Progenitor cell of endocrine pancreas (in vitro differentiated cells): ENCODE results near the gene EXOC8. TPM values are rescaled to one million over a fixed set of nuclear protein-coding genes. Genes with fewer than 3 reads are reported as not detected.
A peak's percentile ranks its signal among the peaks of the same experiment; 100 is the strongest.

Experiments used
- DNase-seq: peaks from one replicate; pipeline ENCODE4 v3.0.0; 2021; ENCODE audit warnings: low spot score; ENCODE audit not compliant: unreplicated experiment
- H3K27ac Mint-ChIP-seq: 2 replicates; pipeline ENCODE4 v1.8.0; 2021; ENCODE audit warnings: mild to moderate bottlenecking, moderate library complexity, mixed read lengths
- H3K27me3 Mint-ChIP-seq: 2 replicates; pipeline ENCODE4 v1.8.0; 2021; ENCODE audit warnings: mixed read lengths
- H3K36me3 Mint-ChIP-seq: 2 replicates; pipeline ENCODE4 v1.8.0; 2022; ENCODE audit warnings: mixed read lengths; ENCODE audit not compliant: insufficient read depth
- H3K4me1 Mint-ChIP-seq: 2 replicates; pipeline ENCODE4 v1.8.0; 2021; ENCODE audit warnings: low read depth, mixed read lengths
- H3K4me3 Mint-ChIP-seq: 2 replicates; pipeline ENCODE4 v1.8.0; 2021; ENCODE audit warnings: low read depth, mild to moderate bottlenecking, moderate library complexity, mixed read lengths
- H3K9me3 Mint-ChIP-seq: 2 replicates; pipeline ENCODE4 v1.8.0; 2021; ENCODE audit warnings: low read depth, mixed read lengths
- long read RNA-seq: library from polyadenylated mRNA; unstranded; transcript quantifications from one replicate; pipeline ENCODE4 v2.0.0, GENCODE V29; 2020
- total RNA-seq: library from RNA; stranded (reverse); gene quantifications from 2 replicates; pipeline ENCODE4 v1.2.1, GENCODE V29; 2021
- TF ChIP-seq, protein P1 (sequence below): fragments of 200-600 bp; sonication (generic); IDR thresholded peaks from one replicate; pipeline ENCODE4 v1.5.0; 2021; ENCODE audit warnings: antibody characterized with exemption, mild to moderate bottlenecking; ENCODE audit not compliant: unreplicated experiment

Gene EXOC8, protein sequence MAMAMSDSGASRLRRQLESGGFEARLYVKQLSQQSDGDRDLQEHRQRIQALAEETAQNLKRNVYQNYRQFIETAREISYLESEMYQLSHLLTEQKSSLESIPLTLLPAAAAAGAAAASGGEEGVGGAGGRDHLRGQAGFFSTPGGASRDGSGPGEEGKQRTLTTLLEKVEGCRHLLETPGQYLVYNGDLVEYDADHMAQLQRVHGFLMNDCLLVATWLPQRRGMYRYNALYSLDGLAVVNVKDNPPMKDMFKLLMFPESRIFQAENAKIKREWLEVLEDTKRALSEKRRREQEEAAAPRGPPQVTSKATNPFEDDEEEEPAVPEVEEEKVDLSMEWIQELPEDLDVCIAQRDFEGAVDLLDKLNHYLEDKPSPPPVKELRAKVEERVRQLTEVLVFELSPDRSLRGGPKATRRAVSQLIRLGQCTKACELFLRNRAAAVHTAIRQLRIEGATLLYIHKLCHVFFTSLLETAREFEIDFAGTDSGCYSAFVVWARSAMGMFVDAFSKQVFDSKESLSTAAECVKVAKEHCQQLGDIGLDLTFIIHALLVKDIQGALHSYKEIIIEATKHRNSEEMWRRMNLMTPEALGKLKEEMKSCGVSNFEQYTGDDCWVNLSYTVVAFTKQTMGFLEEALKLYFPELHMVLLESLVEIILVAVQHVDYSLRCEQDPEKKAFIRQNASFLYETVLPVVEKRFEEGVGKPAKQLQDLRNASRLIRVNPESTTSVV
- 9.1 and 9.6 TPM in 2 replicates for total RNA-seq
- long read RNA-seq, full-length matches to known transcripts: 7 of 7 reads
- long read RNA-seq, partial matches to known transcripts: 0 of 7 reads
- long read RNA-seq, other reads (novel, unspliced or antisense): 0 of 7 reads

DNA sequence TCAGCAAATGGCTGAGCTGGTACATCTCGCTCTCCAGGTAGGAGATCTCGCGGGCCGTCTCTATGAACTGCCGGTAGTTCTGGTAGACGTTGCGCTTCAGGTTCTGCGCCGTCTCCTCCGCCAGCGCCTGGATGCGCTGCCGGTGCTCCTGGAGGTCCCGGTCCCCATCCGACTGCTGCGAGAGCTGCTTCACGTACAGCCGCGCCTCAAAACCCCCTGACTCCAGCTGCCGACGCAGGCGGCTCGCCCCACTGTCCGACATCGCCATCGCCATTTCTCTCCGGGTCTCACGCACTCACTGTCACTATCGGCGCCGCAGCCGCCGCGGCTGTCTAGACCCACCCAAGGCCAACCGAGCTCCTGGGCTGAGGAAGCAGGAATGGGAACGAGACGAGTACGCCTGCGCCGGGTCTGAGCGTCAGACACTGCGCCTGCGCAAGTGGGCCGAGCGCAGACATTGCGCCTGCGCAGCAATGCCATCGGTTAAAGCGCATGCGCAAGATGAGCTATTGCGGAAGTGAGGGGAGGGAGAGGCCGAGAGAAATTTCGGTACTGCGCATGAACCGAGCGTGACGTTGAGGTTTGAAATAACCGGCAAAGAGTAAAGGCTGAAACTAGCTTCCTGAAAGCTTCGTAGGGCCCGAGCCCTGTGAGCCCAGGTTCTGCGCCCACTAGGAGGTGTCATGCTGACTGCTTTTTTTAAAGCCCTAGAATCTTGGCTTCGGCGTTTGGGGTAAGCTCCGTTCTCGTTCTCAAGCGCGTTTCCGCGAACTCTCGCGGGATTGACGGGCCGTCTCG lies at the start of gene EXOC8:
Gene EXOC8, minus strand, starts transcription at position 381 of the 798 bp plus-strand sequence. Its CDS starts 107 bp downstream, at position 274.
- DNase-seq: peak; percentile 98
- H3K9me3 Mint-ChIP-seq: no peaks in the 10 kb centered on the region
- H3K27ac Mint-ChIP-seq: peak within 1 kb of the TSS; percentile 97
- peaks cover 8% of the 10 kb centered on the region for H3K36me3 Mint-ChIP-seq
- no peaks in the 10 kb centered on the region for H3K27me3 Mint-ChIP-seq
- H3K4me1 Mint-ChIP-seq: peaks cover 42% of the 10 kb centered on the region
- TF ChIP-seq, protein P1, sequence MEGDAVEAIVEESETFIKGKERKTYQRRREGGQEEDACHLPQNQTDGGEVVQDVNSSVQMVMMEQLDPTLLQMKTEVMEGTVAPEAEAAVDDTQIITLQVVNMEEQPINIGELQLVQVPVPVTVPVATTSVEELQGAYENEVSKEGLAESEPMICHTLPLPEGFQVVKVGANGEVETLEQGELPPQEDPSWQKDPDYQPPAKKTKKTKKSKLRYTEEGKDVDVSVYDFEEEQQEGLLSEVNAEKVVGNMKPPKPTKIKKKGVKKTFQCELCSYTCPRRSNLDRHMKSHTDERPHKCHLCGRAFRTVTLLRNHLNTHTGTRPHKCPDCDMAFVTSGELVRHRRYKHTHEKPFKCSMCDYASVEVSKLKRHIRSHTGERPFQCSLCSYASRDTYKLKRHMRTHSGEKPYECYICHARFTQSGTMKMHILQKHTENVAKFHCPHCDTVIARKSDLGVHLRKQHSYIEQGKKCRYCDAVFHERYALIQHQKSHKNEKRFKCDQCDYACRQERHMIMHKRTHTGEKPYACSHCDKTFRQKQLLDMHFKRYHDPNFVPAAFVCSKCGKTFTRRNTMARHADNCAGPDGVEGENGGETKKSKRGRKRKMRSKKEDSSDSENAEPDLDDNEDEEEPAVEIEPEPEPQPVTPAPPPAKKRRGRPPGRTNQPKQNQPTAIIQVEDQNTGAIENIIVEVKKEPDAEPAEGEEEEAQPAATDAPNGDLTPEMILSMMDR: peak; percentile 12
- peak within 1 kb of the TSS; percentile 100 for H3K4me3 Mint-ChIP-seq

DNA sequence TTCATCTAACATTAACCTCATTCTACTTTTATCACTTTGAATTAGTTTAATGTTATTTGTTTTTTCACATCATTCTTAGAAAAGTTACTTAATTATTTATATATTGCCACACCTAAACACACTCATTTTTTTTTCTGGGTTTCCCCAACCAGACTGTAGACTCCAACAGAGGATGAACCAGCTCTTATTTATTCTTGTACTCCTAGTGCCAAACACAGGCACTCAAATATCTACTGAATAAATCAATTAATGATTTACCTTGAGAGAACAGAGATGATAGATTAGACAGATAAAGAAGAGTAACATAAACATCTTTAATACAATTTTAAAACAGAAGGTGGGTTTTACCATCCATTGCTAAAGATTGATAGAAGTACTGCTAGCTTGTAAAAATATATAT lies 48.8 kb upstream of the EXOC8 start:
- TF ChIP-seq, protein P1: no peak
- H3K9me3 Mint-ChIP-seq: no peaks in the 10 kb centered on the region
- no peaks in the 10 kb centered on the region for H3K27me3 Mint-ChIP-seq
- peaks cover 5% of the 10 kb centered on the region for H3K36me3 Mint-ChIP-seq
- H3K4me3 Mint-ChIP-seq: no peak overlapping the region
- peaks cover 7% of the 10 kb centered on the region for H3K4me1 Mint-ChIP-seq
- no peak for DNase-seq
- H3K27ac Mint-ChIP-seq: no peak overlapping the region

DNA sequence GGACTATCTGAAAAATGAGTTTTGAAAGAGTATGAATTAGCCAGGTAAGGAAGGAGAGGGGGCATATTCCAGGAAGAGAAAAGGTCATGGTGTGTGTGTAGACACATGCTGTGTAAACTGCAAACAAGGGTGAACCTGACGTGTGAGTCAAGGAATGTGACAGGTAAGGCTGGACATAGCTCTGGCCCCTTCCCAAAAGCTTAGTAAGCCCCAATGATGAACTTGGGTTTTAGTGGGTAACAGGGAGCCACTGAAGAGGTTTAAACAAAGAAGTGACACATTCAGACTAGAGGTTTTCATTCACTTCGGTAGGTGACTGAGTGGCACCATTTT lies 47.7 kb upstream of the EXOC8 start:
- H3K27me3 Mint-ChIP-seq: no peaks in the 10 kb centered on the region
- H3K4me1 Mint-ChIP-seq: peaks cover 7% of the 10 kb centered on the region
- TF ChIP-seq, protein P1: no peak
- DNase-seq: no peak
- H3K4me3 Mint-ChIP-seq: no peak overlapping the region
- H3K27ac Mint-ChIP-seq: no peak overlapping the region
- H3K36me3 Mint-ChIP-seq: peaks cover 5% of the 10 kb centered on the region
- H3K9me3 Mint-ChIP-seq: no peaks in the 10 kb centered on the region

DNA sequence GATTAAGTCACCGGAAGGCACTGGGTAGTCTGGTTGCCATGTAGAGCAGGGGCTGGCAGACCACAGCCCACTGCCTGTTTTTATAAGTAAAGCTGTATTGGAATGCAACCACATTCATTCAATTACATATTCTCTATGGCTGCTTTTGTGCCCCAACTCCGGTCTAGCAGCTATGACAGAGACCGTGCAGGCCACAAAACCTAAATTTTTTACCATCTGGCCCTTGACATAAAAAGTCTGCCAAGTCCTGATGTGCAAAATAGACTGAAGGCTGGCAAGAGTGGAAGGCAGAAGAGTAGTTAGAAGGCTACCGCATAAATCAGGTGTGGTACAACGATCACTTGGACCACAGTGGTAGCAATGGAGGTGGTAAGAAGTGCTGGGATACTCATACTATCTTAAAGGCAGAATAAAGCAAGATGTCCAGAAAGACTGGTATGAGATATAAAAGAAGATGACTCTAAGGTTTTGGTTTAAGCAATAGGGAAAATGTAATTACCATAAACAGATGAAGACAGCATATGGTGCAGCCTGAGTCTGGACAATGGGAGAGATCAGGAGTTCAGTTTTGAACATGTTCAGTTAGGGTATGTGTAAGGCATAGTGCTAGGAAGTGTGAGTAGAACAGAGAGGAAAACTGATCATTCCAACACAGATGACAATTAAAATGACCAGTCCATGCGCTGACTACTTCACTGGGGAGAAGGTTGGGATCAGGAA lies 47.2 kb upstream of the EXOC8 start:
- no peaks in the 10 kb centered on the region for H3K9me3 Mint-ChIP-seq

More for the DNA sequence above, 47.2 kb upstream of the EXOC8 start:
- H3K36me3 Mint-ChIP-seq: peaks cover 3% of the 10 kb centered on the region
- TF ChIP-seq, protein P1: no peak
- H3K27ac Mint-ChIP-seq: no peak overlapping the region
- no peak for DNase-seq
- H3K4me3 Mint-ChIP-seq: no peak overlapping the region
- H3K27me3 Mint-ChIP-seq: no peaks in the 10 kb centered on the region
- H3K4me1 Mint-ChIP-seq: peaks cover 7% of the 10 kb centered on the region
